A673 (cell line): Measurements from ENCODE around the gene GPR84.
A peak's percentile ranks its signal among the peaks of the same experiment; 100 is the strongest.

Experiments used
- CTCF ChIP-seq: fragments of 300-800, 200-600 bp; sonication (generic); conservative IDR thresholded peaks from 2 replicates; pipeline ENCODE4 v1.5.1; 2017; ENCODE audit warnings: low read depth, mild to moderate bottlenecking, antibody characterized with exemption, low read length, moderate library complexity, mixed read lengths
- EZH2 ChIP-seq: fragments of 200-600 bp; sonication (generic); IDR thresholded peaks from 2 replicates; pipeline ENCODE4 v1.6.1; 2017; ENCODE audit warnings: borderline replicate concordance, low read depth, mild to moderate bottlenecking, mixed read lengths, antibody characterized with exemption, low read length; ENCODE audit not compliant: poor library complexity, severe bottlenecking

DNA sequence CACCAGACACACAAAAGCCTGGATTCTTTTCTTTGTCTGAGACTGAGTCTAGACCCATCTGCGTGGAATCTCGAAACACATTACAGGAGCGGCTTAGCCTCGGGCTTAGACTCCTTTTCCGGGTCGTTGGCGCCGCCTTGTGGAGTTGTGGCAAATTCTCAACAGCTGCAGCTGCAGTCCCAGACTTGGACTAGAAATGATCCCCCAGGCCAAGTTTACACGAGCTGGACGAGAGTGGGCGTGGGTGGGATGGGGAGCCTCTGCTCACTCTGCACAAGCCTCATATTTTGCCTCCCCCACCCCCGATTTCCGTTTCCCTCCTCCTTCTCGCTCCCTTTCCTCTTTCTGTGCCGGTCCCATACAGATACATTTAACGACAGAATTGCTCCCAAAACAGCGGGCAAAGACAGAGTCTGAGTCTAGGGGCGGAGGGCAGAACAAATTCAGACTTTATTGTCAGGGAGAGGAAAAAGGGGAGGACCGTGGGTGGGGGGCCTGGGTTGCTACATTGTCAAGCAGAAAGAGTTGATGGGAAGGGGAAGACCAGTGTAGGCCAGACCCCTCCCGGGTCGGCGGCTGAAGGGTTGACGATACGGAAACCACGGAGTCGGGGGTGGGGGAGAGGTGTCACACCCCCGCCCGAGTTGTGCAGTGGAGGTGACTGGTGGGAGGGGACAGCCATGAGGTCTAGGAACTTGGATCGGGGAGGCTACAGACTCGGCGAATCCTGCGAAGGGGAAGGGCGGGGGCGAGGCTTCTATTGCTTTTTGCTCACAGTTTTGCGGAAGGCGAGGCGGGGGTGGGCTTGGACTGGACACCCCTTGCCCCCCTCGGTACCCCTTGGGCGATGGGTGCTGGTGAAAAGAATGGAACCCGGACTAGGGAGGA is 4.7 kb upstream of the GPR84 start:
- TF ChIP-seq CTCF (peak; percentile 96), EZH2 (no peak)
